Stimulated activated CD8-positive, alpha-beta memory T cell treated with anti-CD3 and anti-CD28 coated beads, Interleukin-4, amount 100 ng/mL, for 4 hours (primary cell): ENCODE results near the gene FRMD4B.

Experiments used
- DNase-seq, 2 donors: peaks; one replicate each; pipeline ENCODE4 v3.0.0-alpha.2; 2020; ENCODE audit warnings: low read depth in 2 of 2, low spot score in 1 of 2

FRMD4B gene

GRCh38 chr3:69405067-69405466 is 19.2 kb upstream of the FRMD4B start:
- DNase-seq, result no peak

DNA sequence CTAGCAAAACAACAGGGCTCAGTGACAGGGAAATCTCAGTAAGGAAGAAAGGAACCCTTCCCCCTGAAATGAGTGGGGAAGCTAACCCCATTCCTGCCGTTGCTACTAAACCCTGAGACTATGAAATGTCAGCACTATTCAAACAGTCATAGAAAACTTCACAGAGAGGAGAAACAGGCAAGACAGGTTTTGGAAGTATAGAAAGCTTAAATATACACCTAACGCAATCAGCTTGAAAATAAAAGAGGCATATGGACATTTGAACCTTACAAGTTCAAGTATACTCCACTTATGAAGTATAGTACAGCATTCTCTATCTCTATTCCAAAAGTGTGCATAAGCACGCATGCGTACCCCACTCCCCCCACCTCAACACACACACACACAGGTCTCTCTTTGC is 17.6 kb upstream of the FRMD4B start:
- no peak for DNase-seq

GRCh38 chr3:69400683-69401082 is 14.8 kb upstream of the FRMD4B start:
- DNase-seq, result no peak

DNA sequence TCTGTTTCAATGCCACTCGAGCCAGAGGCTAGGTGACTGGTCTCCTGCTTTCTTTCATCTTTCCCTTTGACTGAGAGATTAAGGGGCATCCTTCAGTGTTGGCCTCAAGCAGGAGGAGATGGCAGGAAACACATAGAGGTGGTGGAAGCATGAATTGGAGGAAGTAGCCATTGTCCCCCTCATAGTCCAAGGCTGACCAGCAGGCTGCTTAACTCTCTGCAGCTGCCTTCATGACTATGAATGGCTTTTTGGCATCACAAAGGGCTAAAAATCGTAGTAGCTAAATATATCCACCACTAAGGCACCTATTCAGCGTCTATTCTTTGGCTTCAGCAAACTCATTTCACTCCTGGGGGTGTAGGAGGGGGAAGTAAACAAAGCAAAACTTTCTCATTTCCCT is 7.0 kb upstream of the FRMD4B start:
- DNase-seq, result no peak

DNA sequence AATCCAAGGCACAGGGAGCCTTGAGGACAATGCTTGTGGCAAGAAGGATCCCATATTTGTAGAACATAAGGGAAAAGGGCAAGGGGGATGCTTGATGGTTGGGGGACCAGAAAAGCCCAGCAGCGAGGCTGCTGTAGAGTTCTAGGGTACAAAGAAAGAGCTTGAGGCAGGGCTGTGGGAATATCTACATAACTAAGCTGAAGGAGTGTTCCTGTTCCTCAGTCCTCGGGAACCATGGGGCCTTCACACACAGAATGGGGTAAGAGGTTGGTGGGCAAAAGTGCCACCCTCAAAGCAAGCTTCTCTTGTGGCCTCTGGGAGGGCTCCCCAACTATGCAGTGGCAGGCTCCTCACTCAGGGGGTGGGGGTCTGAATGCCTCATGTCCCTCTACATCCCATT is 6.5 kb upstream of the FRMD4B start:
- DNase-seq, result no peak

GRCh38 chr3:69391554-69391953 is 5.7 kb upstream of the FRMD4B start:
- DNase-seq, result no peak

DNA sequence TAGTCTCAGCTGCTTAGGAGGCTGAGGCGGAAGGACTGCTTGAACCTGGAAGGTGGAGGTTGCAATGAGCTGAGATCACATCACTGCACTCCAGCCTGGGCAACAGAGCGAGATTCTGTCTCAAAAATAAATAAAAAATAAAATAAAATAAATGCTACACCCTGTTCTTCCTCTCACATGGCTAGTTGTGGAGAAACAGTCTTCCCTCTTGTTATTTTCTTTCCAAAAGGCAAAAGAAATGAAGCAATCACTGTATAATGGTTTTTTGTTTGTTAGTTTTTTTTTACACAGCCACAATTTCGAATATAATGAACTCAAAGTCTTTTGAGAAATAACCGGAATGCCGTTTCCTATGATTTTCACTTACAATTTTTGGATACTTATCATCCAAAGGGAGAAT is 4.9 kb upstream of the FRMD4B start:
- no peak for DNase-seq

DNA sequence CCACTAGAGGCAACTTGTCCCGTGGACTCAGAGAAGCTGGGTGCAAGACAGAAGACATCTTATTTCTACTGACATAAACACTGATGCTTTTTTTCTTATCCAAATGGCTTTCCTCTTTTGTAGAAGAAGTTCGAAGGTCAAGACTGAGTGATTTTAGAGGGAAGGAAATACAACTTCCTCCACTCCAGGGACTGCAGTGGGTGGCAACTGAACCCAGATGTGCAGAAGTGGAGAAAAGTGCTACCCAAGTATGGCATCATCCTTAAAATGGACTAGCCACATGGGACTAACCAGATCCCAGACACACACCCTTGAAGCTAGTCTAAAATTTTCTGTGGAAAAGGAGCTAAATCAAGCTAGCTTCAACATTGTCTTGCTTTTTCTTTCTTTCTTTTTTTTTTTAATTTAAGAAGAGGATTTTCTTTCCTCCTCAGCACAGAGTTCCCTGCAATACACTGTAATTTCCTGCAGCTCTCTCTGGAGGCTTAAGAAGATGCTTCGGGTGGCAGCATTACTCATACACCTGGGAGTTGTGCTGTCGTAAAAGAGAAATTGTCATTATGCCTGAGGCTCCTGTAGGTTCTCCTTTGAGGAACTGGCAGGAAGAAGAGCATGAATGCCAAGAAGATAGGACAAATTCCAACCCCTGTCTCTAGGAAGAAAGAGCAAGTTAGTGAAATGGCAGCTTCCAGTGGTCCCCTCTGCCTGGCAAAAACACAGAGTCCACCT is 3.8 kb upstream of the FRMD4B start:
- no peak for DNase-seq

DNA sequence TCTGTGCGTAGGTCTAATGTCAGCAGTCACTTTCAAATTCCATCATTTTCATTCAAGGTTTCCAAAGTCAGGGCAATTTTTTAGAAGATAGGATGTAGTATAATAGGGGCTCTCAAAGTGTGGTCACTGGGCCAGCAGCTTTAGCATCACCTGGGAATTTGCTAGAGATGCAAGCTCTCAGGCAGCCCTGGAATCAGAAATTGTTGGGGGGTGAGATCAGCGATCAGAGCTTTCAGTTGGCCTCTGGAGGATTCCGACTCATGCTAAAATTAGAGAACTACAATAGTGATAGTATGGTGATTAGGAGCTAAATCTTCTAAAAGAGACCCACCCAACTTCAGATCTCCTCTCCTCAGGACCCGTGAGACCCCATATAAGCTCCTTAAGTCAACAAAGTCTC is 2.4 kb upstream of the FRMD4B start:
- DNase-seq, result no peak

DNA sequence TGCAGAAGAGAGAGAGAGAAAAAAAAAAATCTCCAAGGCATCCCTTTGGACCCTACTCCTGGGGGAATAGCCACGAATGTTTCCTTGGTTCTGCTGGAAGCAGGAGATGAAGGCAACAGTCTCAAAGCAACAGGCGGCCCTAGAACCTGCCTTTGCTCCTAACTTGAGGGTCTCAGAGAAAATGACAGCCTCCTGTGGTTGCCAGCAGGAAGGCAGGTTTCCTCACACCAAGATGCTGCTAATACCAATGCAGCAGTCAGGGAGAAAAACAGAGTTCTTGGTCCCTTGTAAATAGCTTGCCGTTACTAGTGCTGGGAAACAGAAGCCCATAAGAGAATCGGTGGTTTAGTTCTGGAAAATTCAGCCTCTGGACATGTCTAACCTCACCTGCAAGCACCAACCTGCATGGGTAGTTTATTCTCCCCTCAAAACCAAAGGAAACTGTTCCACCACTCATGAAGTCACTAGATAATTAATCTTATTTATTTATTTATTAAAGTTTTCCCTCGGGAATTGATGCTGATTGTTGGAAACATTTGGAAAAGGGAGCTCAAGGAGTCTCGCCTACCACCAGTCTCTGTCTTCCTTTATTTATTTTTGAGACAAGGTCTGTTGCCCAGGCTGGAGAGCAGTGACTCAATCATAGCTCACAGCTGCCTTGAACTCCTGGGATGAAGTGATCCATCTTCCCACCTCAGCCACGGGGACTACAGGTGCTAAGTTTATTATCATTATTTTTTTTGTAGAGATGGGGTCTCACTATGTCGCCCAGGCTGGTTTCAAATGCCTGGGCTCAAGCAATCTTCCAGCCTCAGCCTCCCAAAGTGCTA is 883 bp upstream of the FRMD4B start:
- no peak for DNase-seq

DNA sequence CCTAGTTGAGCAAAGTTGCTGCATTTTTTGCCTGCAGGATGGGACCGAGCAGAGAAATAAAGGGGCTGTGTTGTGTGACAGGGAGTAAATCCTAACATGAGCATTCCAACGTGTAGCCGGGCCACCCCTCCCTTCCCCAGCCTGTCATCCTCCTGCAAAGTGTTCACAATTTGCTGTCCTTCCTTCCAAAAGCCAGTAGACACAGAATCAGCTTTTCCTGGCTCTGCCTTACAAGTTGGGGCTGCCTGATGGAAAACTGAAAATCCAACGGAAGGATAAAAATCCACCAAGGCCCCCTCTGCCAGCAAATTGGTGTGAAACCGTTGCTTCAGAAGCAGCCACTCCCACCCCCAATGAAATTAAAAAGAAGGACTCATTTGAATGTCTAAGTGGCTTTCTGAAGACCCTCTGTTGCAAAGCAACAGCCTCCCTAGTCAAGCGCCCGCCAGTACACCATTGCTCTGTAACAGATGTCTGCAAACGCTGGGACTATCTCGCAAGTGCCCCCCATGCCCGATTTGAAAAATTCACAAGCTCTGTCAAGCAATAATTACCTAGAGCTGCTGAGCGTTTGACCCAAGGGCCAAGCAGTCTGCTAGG is 665 bp downstream of the FRMD4B start:
- no peak for DNase-seq

- no peak for DNase-seq
Measured at GRCh38 chr3:69384326-69384725, 1.6 kb downstream of the FRMD4B start.

DNA sequence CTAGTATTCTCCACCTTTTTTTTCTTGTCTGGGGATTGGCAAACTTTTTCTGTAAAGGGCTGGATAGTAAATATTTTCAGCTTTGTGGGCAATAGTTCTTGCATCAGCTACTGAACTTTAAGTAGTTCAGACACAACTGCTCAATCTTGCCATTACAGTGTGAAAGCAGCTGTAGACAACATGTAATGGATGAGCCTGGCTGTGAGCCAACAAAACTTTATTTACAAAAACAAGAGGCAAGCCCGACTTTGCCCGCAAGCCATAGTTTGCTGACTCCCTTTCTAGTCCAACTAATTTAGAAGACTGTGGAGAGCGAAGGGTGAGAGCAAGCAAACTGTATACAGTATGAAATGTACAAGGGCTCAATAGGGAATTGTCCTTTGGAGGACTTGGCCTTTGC is 6.2 kb downstream of the FRMD4B start:
- no peak for DNase-seq

GRCh38 chr3:69378112-69378802 is 7.6 kb downstream of the FRMD4B start:
- no peak for DNase-seq

DNA sequence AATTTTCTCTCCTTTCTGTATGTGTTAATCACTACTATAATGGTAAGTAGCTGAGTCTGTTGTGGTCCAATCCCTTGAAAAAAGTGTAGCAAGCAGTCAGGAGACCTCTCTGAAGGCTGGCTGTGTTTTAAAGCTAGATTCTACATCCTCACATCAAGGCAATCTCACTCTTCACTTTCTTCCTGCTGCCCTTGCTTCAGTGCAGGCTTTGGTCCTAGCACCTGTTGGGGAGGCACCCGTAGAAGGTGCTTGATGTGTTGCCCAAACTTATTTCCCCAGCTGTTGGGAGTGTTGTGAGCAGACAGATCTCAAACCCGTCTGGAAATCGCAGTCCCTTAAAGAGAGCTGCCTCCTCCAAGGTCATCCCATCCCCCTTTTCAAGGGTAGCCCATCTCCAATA is 8.6 kb downstream of the FRMD4B start:
- no peak for DNase-seq

- DNase-seq, result no peak
Measured at GRCh38 chr3:69376731-69377130, 9.2 kb downstream of the FRMD4B start.

- no peak for DNase-seq
Measured at GRCh38 chr3:69371816-69372215, 14.1 kb downstream of the FRMD4B start.

DNA sequence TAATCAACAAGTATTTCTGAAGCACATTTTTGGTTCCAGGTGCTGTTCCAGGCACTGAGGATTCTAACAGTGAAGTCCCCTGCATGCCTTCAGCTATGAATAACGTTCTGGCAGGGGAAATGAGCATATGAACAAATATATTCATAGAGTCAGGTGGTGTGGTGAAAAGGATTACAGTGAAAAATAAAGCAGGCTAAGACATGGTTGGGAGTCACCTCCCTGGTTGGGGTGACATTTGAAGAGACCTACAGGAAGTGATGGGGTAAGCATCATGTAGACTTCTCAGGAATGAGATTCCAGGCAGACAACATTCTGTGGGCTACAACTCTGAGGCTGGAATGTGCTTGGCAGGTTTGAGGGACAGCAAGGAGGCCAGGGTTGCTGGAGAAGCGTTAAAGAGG is 15.0 kb downstream of the FRMD4B start:
- no peak for DNase-seq

DNA sequence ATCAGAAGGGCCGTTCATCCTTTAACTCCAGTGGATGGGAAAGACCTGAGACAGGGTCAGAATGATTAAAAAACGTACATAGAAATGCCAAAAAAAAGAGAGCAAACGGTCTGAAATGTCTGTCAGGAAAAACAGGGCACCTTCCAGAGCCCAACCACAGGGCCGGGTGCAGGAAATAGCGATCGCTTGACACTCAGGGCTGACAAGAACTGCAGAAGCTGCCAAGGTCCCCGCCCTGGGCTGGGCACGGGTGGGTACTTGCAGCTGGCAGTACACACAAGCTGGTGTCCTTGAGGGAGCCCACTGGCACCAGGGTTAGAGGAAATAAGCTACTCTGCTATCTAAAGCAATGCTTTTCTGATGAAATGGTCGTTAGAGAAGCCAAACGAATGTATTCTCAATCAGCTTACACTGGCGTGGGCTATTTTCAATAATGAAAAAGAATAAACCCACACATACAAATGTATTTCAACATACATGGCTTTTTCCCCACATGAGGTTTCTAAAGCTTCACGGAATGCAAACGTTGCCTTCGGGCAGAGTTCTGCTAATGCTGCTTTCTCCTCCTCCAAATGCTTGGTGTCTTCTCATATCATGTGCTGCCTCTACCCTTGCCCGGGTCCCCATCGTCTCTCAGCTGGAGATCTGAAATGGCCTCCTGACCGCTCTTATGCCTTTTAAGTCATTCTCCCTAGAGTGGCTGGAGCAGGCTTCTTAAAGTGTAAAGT is 15.6 kb downstream of the FRMD4B start:
- DNase-seq, result no peak

DNA sequence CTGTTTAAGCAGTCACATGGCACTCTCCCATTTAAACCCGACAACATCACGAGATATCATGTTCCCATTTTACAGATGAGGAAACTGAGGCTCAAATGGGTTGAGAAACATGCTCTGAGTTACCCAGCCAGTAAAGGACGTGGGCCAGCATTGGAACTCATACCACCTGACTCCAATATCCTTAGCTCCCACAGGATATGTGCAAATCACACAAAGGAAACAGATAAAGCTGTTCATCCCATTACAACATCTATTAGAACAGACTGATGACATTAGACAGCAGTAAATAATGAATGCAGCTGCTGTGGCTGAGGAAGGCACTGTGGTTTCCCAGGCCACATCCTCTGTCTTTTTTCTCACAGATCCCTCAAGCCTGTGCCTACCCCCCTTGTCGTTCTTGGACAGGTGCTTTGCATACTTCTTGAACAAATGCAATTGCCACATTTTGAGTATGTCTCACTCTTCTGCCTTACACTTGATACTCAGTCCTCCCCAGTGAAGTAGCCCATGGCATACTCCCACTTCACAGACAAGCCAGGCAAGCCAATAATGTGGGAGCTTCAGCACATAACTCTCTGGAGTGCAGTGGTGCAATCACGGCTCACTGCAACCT is 17.7 kb downstream of the FRMD4B start:
- DNase-seq, result no peak

GRCh38 chr3:69367586-69367985 is 18.3 kb downstream of the FRMD4B start:
- no peak for DNase-seq
